GM13977 (cell line): ENCODE results near the gene CASTOR1.

Experiments used
- DNase-seq: peaks from one replicate; pipeline ENCODE4 v3.0.0; 2012; ENCODE audit warnings: low spot score
- in situ Hi-C: fragments of 300-500 bp; cut with MboI; formaldehyde crosslinking; loops from one replicate; pipeline ENCODE4 v1.12.0; 2022; ENCODE audit warnings: low sequenced_read_pairs, low pct_unique_long_range_greater_than_20kb, mixed read lengths, inconsistent platforms; ENCODE audit not compliant: unreplicated experiment
- TF ChIP-seq, protein P1 (sequence below): IDR thresholded peaks from 2 replicates; pipeline ENCODE4 v1.5.1; 2012; ENCODE audit warnings: mild to moderate bottlenecking, control low read depth; ENCODE audit not compliant: insufficient read depth; ENCODE audit errors: extremely low read depth, missing control alignments

The CASTOR1 gene

DNA sequence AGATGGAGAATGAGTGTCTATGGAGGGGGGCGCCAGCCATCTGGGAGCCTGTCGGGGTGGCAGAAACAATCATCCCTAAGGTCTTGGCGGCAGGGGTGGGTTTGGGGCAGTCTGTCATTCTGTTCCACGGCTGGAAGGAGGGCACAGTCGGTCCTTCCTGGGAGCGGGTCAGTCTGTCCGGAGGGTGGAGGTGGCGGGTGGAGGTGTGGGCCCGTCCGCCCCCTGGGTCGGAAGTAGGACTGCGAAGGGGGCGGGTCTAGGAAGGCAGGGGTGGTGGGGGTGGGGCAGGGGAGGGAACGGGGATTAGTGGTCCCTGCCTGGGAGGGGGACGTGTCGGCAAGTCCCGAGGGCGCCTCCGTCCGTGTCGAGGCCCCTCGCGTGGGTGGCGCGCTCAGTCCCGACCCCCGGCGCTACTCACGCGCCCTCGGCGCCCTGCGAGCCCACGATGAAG is 37.0 kb upstream of the CASTOR1 start:
- peak; percentile 49 for DNase-seq
- TF ChIP-seq, protein P1, sequence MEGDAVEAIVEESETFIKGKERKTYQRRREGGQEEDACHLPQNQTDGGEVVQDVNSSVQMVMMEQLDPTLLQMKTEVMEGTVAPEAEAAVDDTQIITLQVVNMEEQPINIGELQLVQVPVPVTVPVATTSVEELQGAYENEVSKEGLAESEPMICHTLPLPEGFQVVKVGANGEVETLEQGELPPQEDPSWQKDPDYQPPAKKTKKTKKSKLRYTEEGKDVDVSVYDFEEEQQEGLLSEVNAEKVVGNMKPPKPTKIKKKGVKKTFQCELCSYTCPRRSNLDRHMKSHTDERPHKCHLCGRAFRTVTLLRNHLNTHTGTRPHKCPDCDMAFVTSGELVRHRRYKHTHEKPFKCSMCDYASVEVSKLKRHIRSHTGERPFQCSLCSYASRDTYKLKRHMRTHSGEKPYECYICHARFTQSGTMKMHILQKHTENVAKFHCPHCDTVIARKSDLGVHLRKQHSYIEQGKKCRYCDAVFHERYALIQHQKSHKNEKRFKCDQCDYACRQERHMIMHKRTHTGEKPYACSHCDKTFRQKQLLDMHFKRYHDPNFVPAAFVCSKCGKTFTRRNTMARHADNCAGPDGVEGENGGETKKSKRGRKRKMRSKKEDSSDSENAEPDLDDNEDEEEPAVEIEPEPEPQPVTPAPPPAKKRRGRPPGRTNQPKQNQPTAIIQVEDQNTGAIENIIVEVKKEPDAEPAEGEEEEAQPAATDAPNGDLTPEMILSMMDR, result no peak
- in situ Hi-C loops, result no loop called here

DNA sequence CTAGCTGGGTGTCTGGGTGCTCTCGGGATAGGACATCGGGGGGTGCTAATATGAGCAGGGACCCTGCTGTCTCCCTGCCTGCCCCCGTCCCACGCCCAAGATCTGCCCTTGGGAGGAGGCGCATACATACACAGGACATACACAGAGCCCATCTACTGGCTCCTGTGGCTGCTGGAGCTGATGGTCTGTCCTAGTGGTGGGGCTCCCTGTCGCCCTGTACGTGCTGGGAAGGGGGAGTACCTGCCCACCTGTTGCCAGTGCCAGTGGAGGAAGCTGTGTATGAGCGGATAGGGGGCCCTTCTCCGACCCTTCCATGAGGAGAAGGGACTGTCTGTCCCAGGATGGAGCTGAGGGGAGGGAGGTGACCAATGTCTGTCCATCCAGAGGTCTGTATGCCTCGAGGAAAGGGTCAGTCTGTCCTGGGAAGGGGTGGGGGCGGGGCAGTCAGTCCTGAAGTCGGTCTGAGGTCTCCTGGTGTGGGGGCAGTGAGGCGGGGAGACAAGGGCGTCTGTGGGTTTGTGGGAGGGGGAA is 36.5 kb upstream of the CASTOR1 start:
- in situ Hi-C loops, result no loop called here
- TF ChIP-seq, protein P1, result no peak
- no peak for DNase-seq

DNA sequence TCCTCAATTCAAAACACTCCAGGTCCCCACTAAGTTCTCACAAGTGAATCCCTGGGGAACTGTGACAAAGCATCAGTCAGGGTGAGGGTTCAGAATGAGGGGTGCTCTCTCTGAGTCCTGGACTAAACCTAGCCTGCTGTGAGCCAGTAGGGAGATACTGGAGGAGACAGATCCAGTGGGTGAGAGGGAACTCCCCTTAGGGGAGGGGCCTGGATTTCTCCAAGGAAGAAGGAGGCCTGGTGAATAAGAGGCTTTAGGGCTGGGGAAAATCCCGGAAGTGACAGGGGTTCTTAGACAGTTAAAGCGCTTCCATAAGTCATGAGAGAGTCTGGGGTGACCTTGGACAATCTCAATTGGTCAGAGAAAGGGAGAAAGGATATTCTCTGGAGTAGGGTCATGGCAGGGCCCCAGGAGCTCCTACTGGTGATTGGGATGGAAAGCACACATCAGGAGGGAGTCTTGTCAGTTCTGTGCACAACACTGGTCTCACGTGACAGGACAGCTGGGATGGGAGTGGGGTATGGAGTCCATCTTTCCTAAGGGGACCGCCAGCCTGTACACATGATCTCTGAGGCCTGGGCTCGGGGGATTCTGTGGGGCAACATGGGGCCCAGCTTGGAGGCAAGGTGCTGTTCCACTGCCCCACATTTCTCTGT is 35.9 kb upstream of the CASTOR1 start:
- TF ChIP-seq, protein P1, result no peak
- DNase-seq, result no peak
- in situ Hi-C loops, result no loop called here

DNA sequence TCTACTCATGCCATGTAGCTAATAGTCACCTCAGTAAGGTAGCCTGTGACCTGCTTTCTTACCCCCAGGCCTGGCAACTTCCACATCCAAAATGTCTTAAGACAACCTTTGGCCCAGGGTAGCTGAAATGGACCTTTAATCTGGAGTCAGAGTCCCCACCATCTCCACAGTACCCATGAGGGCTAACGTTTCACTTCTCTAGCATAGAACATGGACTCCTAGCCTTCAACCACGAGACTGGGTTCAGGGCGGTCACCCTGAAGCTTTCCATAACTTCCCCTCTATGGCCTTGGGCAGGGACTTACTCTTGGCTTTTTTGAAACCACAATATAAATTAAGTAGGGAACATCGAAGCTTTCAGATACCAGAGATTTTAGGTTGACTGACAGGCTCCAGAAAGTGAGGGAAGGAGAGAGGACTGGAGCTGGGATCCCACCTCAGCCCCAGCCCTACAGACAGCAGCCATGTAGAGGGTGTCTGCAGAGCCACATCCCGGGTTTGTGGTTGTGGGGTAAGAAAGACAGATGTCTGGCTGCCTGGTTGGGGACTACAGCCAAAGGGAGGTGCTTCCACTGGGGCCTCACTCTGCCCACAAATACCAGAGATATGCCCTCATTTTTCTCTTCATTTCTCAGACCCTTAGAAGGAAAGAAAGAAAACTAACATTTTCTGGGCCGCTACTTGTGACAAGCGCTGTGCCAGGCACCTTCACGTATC is 34.9 kb upstream of the CASTOR1 start:
- no peak for DNase-seq
- in situ Hi-C loops, result no loop called here
- TF ChIP-seq, protein P1, result no peak

DNA sequence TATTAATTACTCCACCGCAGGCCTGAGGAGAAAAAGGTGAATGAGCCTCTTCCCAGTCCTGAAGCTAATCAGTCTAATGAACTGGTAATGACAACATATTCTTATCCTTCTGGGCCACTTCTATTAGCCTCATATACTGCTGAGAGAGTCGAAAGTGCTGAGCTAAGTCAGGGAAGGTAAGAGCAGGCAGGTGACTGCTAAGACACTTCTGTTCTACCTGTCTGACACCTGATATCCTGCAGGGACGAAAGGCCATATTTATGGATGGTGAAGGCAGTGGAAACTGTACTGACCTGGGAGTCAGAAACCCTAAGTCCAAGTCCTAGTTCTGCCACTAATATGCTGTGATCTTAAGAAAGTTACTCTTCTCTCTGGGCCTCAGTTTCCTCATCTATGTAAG is 33.9 kb upstream of the CASTOR1 start:
- in situ Hi-C loops, result no loop called here
- no peak for DNase-seq
- TF ChIP-seq, protein P1, result no peak

DNA sequence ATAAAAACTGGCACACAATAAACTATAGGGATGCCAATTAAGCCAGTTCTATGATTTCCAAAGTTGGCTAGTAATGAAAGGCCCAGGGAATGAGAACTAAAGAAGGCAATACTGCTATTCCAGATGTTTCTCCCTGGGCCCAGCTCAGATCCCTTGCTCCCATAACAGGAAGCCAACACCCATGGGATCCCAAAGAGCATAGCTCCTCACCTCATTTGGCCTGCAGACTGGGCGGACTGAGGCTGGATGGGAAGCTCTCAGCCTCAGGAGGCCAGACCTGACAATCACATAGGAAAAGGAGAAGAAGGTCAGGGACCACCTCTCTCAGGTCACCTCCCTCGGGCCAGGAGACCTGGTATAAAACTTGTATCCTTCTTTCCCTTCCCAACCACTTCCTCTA is 32.2 kb upstream of the CASTOR1 start:
- no peak for DNase-seq
- in situ Hi-C loops, result no loop called here
- TF ChIP-seq, protein P1, result no peak
